ENCODE results near the gene NRCAM.
"Not testable (repeated sequence)": the region's sequence is repeated elsewhere in the genome, so short reads cannot be mapped to it uniquely, and the experiment has no call there.

NRCAM gene

DNA sequence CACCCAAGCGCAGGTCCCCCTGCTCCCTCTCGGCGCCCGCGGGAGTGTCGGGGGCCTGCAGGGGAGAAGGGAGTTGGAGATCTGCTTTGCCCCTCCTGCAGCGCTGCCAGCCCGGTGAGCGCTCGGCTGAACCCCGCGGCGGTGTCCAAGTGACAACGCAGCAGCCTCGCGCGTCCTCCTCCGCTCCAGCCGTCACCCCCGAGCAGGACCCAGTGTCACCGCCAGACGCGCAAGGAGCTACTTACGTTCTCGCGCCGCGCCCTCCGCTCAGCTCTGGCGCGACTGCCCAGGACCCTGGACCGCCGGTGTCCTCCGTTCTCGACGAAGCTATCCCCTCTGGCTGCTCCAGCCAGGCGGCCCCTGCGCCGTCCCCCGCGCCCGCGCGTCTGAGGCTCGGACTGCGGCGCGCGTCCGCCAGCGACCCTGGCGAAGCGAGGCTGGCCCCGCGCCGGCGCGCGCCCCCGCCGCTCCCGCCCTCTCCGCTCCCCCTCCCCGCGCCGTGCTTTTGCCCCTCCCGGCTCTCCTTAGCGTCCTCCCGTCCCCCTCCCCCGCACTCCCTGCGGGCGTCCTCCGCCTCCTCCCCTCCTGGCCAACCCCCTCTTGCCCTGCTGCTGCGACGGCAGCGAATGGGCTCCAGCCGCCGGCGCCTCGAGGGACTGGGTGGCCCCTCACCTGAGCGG lies at the start of gene NRCAM:
TSS of gene NRCAM (minus strand) at position 439 of the 680 bp plus-strand sequence. CDS start 216,372 bp downstream, outside the sequence.
- DNase-seq (ENCODE audit: low read depth in 2 of 2) = peak; percentile 10 to 34

DNA sequence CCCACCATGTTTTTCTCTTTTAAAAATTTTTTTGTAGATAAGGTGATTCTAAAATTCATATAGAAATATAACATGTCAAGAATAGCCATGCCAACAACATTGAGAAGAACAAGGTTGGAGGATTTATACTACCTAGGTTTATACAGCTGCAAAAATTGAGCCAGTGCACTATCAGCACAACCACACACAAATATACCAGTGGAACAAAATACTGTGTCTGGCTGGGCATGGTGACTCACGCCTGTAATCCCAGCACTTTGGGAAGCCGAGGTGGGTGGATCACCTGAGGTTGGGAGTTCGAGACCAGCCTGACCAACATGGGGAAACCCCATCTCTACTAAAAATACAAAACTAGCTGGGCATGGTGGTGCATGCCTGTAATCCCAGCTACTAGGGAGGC lies 48.3 kb upstream of the NRCAM start:
- not testable (repeated sequence) for DNase-seq (ENCODE audit: low read depth in 2 of 2)

DNA sequence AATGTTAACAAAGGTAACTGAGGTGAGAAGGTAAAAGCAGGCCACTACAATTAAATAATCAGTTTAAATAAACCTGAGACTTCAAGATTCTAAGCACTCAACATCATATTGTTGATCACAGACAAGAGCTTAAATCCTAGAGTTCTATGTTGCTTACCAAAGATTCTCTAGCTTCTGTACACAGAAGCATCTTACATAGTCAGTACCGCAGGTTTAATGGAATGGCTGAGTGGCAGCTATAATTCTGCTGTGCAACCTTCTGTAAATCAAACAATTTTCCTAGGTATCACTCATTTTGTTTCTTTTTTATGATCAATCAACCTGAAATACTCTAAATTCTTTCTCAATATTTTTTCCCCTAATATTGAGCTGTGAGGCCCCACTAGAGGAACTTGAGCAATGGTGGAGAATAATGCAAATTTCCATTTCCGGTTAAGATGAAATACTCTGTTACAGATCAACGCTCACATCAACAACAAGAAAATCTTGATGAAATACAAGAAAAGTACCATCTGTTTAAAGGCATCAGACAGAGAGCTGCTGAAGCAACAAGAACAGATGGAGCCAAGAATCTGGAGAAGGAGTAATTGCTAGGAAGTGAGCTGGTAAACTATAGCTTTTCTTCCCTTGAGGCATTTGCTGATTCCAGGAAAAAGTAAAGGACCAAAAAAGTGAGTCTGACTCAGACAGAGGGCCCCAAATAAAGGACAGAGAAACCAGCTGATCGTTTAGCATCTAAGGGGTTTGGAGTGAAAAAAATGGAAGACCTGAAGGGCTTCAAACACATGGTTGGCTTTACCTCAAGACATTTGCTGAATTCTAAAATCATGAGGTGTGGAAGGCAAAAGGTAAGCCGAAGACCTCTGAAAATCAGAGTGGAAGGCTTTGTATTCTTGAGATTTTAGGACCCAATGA lies 47.1 kb upstream of the NRCAM start:
- no peak for DNase-seq (ENCODE audit: low read depth in 2 of 2)

DNA sequence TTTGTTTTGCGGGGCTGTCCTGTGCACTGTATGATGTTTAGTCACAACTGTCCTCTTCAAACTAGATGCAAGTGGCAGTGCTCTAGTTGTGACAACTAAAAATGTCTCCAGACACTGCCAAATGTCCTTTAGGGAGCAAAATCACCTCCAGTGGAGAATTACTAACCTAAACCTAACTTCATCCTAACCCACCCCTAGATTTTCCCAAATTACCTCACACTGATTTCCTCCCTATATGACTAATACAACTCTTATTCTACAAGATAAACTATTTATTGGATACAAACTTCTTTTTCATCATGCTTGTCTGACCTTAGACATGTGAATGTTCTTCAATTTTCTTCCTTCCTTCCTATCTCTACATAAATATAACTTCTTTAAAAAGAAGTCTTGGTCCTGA lies 43.3 kb upstream of the NRCAM start:
- no peak for DNase-seq (ENCODE audit: low read depth in 2 of 2)

DNA sequence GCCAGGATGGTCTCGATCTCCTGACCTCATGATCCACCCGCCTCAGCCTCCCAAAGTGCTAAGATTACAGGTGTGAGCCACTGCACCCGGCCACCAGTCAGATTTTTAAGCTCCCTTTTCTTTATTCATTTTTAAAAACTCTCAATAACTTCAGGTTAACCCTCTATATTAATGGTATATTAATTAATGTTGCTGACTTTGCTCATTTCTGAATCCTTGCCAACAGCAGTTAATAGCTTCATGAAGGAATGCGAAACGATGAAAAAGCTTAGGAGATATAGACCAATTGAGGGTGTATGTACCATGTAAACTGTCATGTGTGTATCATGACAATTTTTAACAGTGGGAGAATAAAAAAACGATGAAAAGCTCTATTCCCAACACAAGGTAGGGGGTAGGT lies 42.2 kb upstream of the NRCAM start:
- no peak for DNase-seq (ENCODE audit: low read depth in 2 of 2)

DNA sequence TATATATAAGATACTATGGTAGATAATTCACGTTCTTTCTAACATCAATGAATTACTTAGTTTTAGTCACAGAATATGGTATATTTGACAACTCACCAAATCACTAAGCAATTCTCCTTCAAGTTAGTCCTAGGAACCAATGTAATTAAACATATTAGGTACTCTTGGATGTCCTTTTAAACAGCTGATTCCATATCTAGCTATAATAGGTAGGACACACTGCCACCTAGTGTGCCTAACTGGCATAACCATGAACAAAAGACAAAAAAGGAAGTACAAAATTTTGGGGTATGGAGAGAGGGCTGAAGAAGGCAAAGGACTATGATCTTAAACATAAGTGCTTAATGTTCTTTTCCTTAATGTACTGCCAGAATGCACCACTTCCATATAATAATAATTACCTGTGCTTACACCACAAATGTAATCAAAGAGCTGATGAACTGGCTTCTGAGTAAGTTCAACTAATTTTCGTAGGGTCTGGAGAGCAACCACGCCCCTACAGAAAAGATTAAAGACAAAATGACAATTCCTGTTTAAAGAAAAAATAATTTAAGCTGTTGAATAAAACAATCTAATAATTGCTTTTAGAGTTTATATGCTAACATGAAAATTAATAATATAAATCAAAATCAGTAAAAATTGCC lies 41.0 kb upstream of the NRCAM start:
- peak in 1 of 2 donors; percentile 8 for DNase-seq (ENCODE audit: low read depth in 2 of 2)

DNA sequence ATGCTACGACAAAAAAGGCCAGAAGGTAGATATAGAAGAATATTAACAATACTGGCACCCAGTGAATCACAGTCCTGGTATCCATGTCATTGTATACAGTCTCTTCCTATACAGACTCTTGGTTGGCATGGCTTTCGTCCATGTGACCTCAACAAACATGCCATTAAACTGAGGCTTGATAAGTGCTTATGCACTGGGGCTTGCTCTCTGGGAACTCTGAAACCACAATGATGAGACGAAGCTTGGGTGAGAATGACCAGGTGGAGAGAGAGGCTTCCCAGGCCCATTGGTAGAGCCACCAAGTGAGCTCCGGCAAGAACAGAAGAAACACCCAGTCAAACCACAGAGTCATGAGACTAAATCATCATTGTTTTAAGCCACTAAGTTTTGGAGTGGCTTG lies 36.5 kb upstream of the NRCAM start:
- no peak for DNase-seq (ENCODE audit: low read depth in 2 of 2)

DNA sequence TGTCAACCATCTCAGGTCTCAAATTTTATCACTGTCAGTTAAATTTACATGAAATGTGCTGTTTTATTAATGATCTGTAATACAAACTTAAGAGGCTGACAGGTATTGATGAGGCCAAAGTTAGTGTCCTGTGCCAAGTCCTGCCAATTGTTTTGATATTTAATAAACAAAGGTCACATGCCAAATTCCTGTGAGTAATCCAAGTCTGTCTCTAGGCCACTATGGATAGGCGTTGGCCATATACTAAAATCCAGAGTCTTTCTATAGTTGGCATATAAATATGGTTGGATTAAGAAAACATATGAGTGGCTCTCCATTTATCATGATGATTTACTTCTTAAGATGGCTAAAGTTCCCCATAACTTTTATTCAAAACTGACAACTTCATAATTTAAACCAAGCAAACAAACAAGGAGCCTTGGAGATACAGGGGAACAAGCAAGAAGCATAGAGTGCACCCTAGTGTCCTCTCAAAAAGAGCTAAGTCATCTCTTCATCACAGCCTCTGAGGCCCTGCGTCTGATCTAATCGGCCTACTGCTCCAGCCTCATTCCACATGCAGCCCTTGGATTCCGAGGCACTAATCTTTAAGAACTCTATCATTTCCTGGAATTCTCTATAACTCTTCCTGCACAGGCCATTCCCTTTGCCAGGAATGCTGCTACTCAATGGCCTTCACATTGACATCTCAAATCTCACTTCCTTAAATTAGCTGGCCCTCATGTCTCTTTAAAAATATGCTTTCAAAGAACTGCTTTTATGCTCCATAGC lies 32.7 kb upstream of the NRCAM start:
- DNase-seq (ENCODE audit: low read depth in 2 of 2) = no peak

DNA sequence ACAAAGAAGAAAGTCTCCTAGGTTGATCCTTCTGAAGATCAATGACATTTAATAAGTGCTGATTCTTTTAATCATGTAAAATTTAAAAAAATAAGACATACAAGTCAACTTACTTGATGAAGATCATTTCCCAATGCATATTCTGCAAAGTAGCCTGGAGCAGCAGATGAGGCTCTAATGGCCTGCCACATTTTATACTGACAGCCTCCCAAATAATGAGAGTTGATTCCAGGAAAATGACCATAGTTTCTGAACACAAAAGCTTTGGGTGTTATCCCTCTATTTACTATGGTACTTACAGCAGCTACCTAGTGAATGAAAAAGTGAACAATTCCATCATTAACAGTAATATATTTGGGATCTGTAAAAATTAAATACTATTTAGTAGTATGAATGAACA lies 31.4 kb upstream of the NRCAM start:
- no peak for DNase-seq (ENCODE audit: low read depth in 2 of 2)

DNA sequence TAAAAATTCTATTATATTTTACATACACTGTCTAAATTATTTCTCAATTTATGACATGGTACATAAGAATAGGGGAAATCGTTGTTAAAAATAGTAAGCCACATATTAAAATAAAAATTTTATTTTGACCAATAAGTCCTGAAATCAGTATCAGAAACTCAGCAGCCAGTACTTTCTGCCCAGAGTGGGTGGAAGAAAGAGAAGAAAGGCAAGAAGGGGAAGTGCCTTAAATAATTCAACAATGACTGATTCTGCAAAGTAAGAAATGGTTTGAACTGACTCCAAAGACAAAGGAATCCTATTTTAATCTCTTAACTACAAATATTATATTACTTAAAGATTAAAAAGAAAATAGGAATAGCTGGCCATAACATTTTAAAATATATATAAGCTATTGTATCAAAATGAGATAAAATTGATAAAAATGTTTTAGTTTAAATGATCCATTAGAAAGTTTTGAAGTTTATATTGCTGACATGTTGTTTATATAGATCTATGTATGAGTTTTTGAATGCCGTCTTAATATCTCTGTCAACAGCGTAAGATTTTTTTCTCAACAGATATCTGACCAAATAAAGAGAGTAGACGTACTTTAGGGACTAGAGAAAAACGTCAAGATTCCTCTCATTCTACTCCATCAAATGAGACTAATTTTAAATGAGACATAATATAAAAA lies 30.2 kb upstream of the NRCAM start:
- DNase-seq (ENCODE audit: low read depth in 2 of 2) = no peak

DNA sequence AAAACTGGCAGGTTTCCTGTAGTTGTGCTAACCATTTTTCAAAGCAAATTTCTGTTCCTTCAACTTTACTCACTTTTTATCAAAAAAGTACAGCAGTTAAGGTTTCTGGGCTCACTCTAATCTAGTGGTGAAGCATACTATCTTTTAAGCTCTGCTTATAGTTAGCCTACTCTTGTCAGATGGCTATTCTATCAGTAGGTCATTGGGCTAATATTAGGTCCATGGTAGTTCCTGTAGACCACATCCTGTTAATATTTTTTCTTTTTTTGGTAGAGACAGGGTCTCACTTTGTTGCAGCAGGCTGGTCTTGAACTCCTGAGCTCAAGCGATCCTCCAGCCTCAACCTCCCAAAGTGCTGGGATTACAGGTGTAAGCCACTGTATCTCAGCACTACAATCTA lies 27.9 kb upstream of the NRCAM start:
- no peak for DNase-seq (ENCODE audit: low read depth in 2 of 2)

DNA sequence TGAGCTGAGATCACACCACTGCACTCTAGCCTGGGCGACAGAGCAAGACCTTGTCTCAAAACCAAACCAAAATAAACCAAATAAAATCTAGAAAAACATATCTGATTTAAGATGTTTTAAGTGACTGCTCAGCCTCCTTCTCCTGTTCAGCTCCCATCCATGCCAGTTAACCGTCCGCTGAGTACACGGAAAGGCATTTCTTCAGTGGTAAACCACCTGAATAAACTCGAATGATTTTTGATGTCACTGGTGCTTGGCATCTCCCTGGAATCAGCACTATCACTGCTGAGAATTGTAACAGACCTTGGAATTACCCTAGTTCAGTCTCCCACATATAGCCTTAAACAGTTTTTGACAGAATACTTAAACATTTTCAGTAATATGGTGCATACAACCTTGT lies 24.1 kb upstream of the NRCAM start:
- DNase-seq (ENCODE audit: low read depth in 2 of 2) = no peak

DNA sequence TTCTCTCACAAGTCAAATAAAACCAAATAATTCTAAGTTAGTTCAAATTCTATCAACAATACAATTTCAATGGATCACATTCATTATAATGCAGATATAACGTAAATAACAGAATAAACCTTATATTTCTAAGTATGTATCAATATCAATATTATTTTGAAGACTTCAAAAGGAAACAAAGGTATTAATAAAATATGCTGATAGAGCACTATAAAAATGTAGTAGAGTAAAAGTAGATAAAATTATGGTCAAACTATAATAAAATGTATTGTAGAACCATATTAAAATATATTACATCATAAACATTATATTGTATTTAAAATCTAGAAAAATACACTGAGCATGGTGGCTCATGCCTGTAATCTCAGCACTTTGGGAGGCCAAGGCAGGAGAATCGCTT lies 23.5 kb upstream of the NRCAM start:
- no peak for DNase-seq (ENCODE audit: low read depth in 2 of 2)

DNA sequence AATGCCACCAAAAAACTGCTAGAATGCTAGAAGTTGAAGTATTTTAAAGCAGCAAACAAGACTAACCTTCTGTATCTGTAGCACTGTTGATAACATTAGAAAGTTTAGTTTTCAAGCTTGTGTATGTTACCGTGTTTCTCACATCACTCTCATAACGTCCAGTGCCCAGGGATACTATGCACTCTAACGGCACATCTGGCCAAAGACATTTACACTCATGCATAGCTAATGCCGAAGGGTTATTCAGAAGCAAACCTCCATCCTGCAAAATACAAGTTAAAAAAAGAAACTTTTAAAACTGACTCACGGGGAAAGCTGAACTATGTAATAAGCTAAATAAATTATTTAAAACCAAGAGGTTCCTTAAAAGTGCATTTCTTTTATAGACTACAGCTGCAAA lies 22.9 kb upstream of the NRCAM start:
- DNase-seq (ENCODE audit: low read depth in 2 of 2) = no peak

DNA sequence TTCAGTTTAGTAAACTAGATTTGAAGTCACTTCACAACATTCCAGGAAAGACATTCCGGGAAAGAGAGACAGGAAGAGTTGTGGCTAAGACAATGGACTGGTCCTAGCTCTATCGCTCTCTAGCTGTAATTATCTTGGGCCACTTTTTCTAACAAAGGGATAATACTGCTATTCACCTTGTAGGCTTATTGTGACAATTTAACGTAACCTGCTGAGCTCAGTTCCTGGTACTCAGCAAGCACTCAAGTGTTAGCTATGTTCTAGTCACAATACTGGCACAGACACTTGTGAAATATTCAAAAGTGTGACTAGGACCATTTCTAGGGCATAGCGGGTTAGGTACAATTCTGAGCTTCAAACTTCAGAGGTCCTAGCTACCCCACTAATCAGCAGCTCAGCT lies 12.0 kb upstream of the NRCAM start:
- DNase-seq (ENCODE audit: low read depth in 2 of 2) = no peak

DNA sequence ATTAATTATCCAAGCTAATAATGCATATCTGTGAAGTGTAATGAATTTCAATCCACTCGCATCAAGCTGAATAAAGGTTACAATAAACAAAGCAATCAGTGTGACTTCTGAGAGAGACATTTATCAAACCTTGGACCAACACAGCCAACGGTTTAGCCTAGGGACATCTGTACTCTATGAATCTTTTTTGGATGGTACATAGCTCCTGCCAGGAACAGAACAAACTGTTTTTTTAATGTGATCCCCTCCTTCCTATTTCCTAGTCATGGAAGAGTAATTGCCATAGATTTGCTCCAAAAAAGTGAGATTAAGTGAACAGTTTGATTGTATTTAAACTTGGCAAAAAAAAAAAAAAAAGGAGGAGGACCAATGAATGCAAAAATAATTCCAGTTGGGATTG lies 11.2 kb upstream of the NRCAM start:
- no peak for DNase-seq (ENCODE audit: low read depth in 2 of 2)

DNA sequence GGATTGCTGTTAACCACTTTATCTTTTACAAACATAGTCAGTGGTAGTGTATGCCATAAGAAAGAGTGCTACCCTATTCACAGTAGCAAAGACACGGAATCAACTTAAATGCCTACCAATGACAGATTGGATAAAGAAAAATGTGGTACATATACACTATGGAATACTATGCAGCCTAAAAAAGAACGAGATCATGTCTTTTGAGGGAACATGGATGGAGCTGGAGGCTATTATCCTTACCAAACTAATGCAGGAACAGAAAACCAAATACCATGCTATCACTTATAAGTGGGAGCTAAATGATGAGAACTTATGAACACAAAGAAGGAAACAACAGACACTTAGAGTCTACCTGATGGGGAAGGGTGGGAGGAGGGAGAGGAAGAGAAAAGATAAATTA lies 10.1 kb upstream of the NRCAM start:
- not testable (repeated sequence) for DNase-seq (ENCODE audit: low read depth in 2 of 2)

DNA sequence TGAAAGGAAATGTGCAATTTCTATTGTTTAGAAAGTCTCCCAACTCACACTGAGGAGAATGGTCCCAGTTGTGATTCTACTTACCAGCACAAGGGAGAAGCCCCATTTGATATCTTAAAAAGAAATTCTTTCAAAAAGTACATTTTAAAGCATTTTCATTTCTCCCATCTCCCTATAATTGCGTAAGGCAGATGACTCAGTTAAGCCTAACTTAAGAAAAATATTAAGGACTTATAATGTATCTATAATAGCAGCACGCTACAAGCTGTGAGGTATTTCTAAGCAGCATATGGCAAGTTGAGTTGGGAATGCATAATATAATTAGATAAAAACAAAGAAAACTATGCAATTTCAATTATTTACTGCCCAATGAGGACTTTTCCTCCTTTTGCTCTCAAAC lies 8.5 kb upstream of the NRCAM start:
- no peak for DNase-seq (ENCODE audit: low read depth in 2 of 2)

DNA sequence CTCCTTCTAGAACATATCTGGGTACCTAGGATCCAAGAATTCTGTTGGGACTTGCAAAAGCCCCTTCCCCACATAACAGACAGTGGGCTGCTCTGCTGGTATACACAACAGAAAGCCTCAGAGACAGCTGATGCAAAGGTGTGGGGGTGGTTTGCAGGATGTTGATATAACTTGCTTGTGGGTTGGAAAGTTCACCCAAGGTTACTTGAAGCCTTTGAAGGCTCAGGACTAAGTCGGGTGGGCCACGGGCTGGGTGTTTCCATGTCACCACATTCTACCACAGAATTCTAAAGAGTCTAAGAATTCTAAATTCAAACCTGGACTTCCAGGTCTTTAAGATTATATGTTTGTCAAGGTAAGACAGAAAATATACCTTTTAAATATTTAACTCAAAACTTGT lies 7.4 kb upstream of the NRCAM start:
- no peak for DNase-seq (ENCODE audit: low read depth in 2 of 2)

DNA sequence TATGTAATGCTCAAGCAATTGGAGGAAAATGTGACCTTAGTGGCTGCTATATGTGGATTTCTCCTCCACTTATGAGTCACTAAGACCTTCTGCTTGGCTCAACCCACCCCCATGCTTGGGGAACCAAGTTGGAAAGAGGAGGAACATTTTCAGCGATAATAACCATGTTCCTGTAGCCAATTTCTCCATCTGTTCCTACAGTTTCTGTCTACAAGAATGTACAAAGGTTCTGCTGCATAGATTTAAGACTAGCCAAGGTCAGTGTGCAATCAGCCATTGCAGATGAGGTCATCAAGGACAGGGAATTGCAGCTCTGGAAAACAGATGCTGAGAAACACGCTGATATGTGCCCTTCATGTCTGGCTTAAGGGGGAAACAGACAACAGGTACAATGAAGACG lies 5.6 kb upstream of the NRCAM start:
- DNase-seq (ENCODE audit: low read depth in 2 of 2) = no peak

DNA sequence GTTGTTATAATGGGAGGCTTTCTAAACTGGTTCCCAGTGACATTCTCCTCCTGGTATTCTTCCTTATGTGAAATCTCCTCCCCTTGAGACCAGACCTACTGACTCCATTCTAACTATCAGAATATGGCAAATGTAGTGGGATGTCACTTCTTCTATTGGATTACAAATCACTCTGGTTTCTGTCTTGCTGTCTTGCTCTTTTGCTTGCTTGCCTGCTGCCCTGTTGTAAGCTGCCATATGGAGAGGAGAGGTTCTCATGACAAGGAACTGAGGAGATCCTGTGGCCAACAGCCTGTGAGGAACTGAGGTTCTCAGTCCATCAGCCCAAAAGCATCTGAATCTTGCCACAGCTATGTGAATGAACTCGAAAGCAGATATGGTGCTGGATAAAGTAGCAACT lies 4.7 kb upstream of the NRCAM start:
- no peak for DNase-seq (ENCODE audit: low read depth in 2 of 2)
